K562 (cell line): ENCODE measurements around the gene KSR2. TPM values are rescaled to one million over a fixed set of nuclear protein-coding genes. Genes with fewer than 3 reads are reported as not detected.

ENCODE experiments used
- ATAC-seq: fragments of 200-7000 bp; cut with Tn5 transposase; 3 replicates; pipeline ENCODE4 v1.9.1; 2020; ENCODE audit warnings: moderate library complexity
- BruUV-seq: library from RNA; stranded (reverse); fragments of 400-500 nt; replicated peaks from 2 replicates; lab custom pipeline; 2021; lab: Mats Ljungman, UMichigan
- CTCF ChIA-PET: fragments of 300-600 bp; formaldehyde crosslinking; extraction: SDS; loops from one replicate; lab custom pipeline; 2021; ENCODE audit warnings: low intra/inter-chr PET ratio; lab: Yijun Ruan, JAX
- POLR2A ChIA-PET: fragments of 300-600, 350-650 bp; sonication (Branson Sonifier 250); formaldehyde crosslinking; extraction: SDS; loops from one replicate; lab custom pipeline; 2021; ENCODE audit warnings: antibody characterized with exemption, inconsistent platforms; lab: Yijun Ruan, JAX
- DNase-seq, 4 experiments: peaks; one replicate each; pipeline versions ENCODE4 v3.0.0 to v3.0.0-alpha.2; 2011 to 2018; ENCODE audit warnings: low spot score in 3 of 4, mixed read lengths in 3 of 4; ENCODE audit errors: extremely low read depth in 1 of 4
- FAIRE-seq: peaks from 2 replicates; lab custom pipeline; 2011; peaks lifted over from hg19 to GRCh38; lab: Jason Lieb, UNC
- H2AFZ ChIP-seq: 2 replicates; pipeline ENCODE4 v1.6.0; 2011; ENCODE audit warnings: low read depth, low read length, control low read depth, inconsistent platforms
- H3K27ac ChIP-seq: fragments of 200-600 bp; 3 replicates; pipeline ENCODE4 v1.8.0; 2011; ENCODE audit warnings: low read depth, mild to moderate bottlenecking, control low read depth, inconsistent platforms, low read length, moderate library complexity, mixed read lengths; ENCODE audit errors: extremely low read depth
- H3K27me3 ChIP-seq, 2 experiments: fragments of 300-600 bp in 1 of 2; 2 replicates in 1 of 2; 3 replicates in 1 of 2; pipeline versions ENCODE4 v1.6.0 to v1.8.0; 2011; ENCODE audit warnings: inconsistent platforms in 2 of 2, low read length in 2 of 2, mild to moderate bottlenecking in 1 of 2, mixed read lengths in 1 of 2, moderate library complexity in 1 of 2; ENCODE audit not compliant: control insufficient read depth in 2 of 2, insufficient read depth in 2 of 2
- H3K36me3 ChIP-seq: fragments of 300-600 bp; 3 replicates; pipeline ENCODE4 v1.8.0; 2011; ENCODE audit warnings: mild to moderate bottlenecking, low read length, inconsistent platforms; ENCODE audit not compliant: control insufficient read depth, insufficient read depth
- H3K4me1 ChIP-seq, 2 experiments: fragments of 200-600 bp in 1 of 2; replicated peaks in 1 of 2; 2 replicates in 1 of 2; 3 replicates in 1 of 2; pipeline versions ENCODE4 v1.5.1 to v1.8.0; 2011; ENCODE audit warnings: inconsistent platforms in 2 of 2, low read length in 2 of 2, mild to moderate bottlenecking in 1 of 2, mixed read lengths in 1 of 2, moderate library complexity in 1 of 2; ENCODE audit not compliant: control insufficient read depth in 2 of 2, insufficient read depth in 2 of 2
- H3K4me2 ChIP-seq: 2 replicates; pipeline ENCODE4 v1.6.1; 2011; ENCODE audit warnings: low read length, control low read depth, inconsistent platforms, mixed read lengths; ENCODE audit not compliant: insufficient read depth
- H3K4me3 ChIP-seq: fragments of 200-600 bp; sonication (generic), shearing (Covaris generic); 2 replicates; pipeline ENCODE4 v1.5.1; 2016; ENCODE audit warnings: control low read depth, inconsistent platforms
- H3K79me2 ChIP-seq: fragments of 200-600 bp; 3 replicates; pipeline ENCODE4 v1.8.0; 2011; ENCODE audit warnings: low read length, inconsistent platforms; ENCODE audit not compliant: control insufficient read depth, insufficient read depth
- H3K9ac ChIP-seq, 2 experiments: 2 replicates each; pipeline versions ENCODE4 v1.6.0 to v1.6.1; 2011; ENCODE audit warnings: low read depth in 2 of 2, low read length in 2 of 2, control low read depth in 1 of 2, inconsistent platforms in 1 of 2, mild to moderate bottlenecking in 1 of 2, mixed read lengths in 1 of 2; ENCODE audit not compliant: insufficient read depth in 1 of 2
- H3K9me1 ChIP-seq: one replicate; pipeline ENCODE4 v1.6.0; 2011; ENCODE audit warnings: inconsistent platforms, mild to moderate bottlenecking, low read length, moderate library complexity; ENCODE audit not compliant: control insufficient read depth, insufficient read depth
- H3K9me3 ChIP-seq: replicated peaks from 2 replicates; pipeline ENCODE4 v1.5.1; 2011; ENCODE audit warnings: low read depth, low read length, inconsistent platforms; ENCODE audit not compliant: control insufficient read depth, insufficient read depth
- H4K20me1 ChIP-seq: replicated peaks from 2 replicates; pipeline ENCODE4 v1.6.1; 2011; ENCODE audit warnings: low read length, inconsistent platforms, mixed read lengths; ENCODE audit not compliant: control insufficient read depth, insufficient read depth
- EZH2 ChIP-seq: IDR thresholded peaks from 2 replicates; pipeline ENCODE4 v1.6.1; 2012; ENCODE audit warnings: low read depth, mild to moderate bottlenecking, inconsistent platforms, low read length, borderline replicate concordance
- FOSL1 ChIP-seq: fragments of 200-800 bp; sonication (Bioruptor generic); conservative IDR thresholded peaks from 2 replicates; pipeline ENCODE4 v1.6.1; 2016; ENCODE audit warnings: missing genetic modification characterization, missing compliant biosample characterization
- FOXJ3 ChIP-seq: sonication (generic); formaldehyde crosslinking; IDR thresholded peaks from 2 replicates; pipeline ENCODE4 v1.4.0; 2020; ENCODE audit warnings: mild to moderate bottlenecking, missing genetic modification reagents
- GABPA ChIP-seq: fragments of 200-800 bp; sonication (Bioruptor generic); conservative IDR thresholded peaks from 2 replicates; pipeline ENCODE4 v1.6.1; 2016; ENCODE audit warnings: low read depth, missing genetic modification characterization, missing compliant biosample characterization
- HDAC3 ChIP-seq: fragments of 450-650 bp; IDR thresholded peaks from 2 replicates; pipeline ENCODE4 v1.6.1; 2018; ENCODE audit warnings: borderline replicate concordance, mild to moderate bottlenecking, moderate library complexity; ENCODE audit not compliant: partially characterized antibody
- HNRNPUL1 ChIP-seq: fragments of 200-400 bp; formaldehyde crosslinking; IDR thresholded peaks from 2 replicates; pipeline ENCODE4 v1.6.1; 2017; ENCODE audit warnings: low read length
- RBM17 ChIP-seq: fragments of 200-400 bp; formaldehyde crosslinking; IDR thresholded peaks from 2 replicates; pipeline ENCODE4 v1.6.1; 2017; ENCODE audit warnings: low read depth, mild to moderate bottlenecking, low read length, borderline replicate concordance
- TEAD2 ChIP-seq: fragments of 450-650 bp; IDR thresholded peaks from 2 replicates; pipeline ENCODE4 v1.6.1; 2016; ENCODE audit warnings: missing genetic modification characterization, control low read depth, missing compliant biosample characterization
- TRIM24 ChIP-seq, 2 experiments: fragments of 450-650 bp; IDR thresholded peaks; 2 replicates each; pipeline ENCODE4 v1.6.1; 2016
- XRCC3 ChIP-seq: fragments of 450-650 bp; IDR thresholded peaks from 2 replicates; pipeline ENCODE4 v1.6.1; 2017; ENCODE audit warnings: mild to moderate bottlenecking, moderate library complexity
- ZKSCAN3 ChIP-seq: fragments of 250-450 bp; sonication (Bioruptor Pico); IDR thresholded peaks from 2 replicates; pipeline ENCODE4 v1.4.0; 2020
- ZNF347 ChIP-seq: fragments of 450-650 bp; formaldehyde crosslinking; IDR thresholded peaks from 2 replicates; pipeline ENCODE4 v1.4.0; 2020; ENCODE audit warnings: low read depth, mild to moderate bottlenecking, moderate library complexity
- WGBS: fragments of 100-300 bp; shearing (Covaris generic); methylation state at CpG from one replicate; pipeline ENCODE4 v1.1.6; 2016; ENCODE audit warnings: low coverage, mixed read lengths; ENCODE audit not compliant: insufficient coverage; ENCODE audit errors: missing lambda C conversion rate; 5-methylcytosine and 5-hydroxymethylcytosine counted together
- in situ Hi-C: fragments of 300-500 bp; cut with MboI; formaldehyde crosslinking; loops from 4 replicates; pipeline ENCODE4 v1.15.0; 2018; ENCODE audit warnings: inconsistent platforms, mixed read lengths
- intact Hi-C: fragments of 100-400 bp; cut with micrococcal nuclease; formaldehyde crosslinking; loops from 2 replicates; pipeline ENCODE4 v1.14.2; 2022
- polyA plus RNA-seq, 8 experiments: library from polyadenylated mRNA; depleted of rRNA in 4 of 8; stranded (reverse) in 5 of 8; unstranded in 3 of 8; fragments of >200 nt; fragmentation: Nextera tagmentation in 2 of 8; fragmentation: Illumina TruSeq in 1 of 8; extraction: Ambion mirVana in 2 of 8; extraction: Trizol in 1 of 8; gene quantifications; 2 replicates each; pipeline versions ENCODE4 v1.2.1 to v1.2.3, GENCODE V29; 2011 to 2014; ENCODE audit warnings: inconsistent platforms in 1 of 8, missing spikeins in 1 of 8
- total RNA-seq, 7 experiments: library from RNA; depleted of rRNA in 6 of 7; stranded (reverse); fragments of >200 nt in 6 of 7; fragmentation: Illumina TruSeq in 2 of 7; extraction: Trizol in 2 of 7; gene quantifications; 2 replicates each; pipeline versions ENCODE4 v1.2.1 to v1.2.3, GENCODE V29; 2011 to 2021; ENCODE audit warnings: low replicate concordance in 1 of 7
- TF ChIP-seq, protein P1 (sequence below): IDR thresholded peaks from 2 replicates; pipeline ENCODE4 v1.6.1; 2012; ENCODE audit warnings: low read depth, low read length, improper control_type of control experiment, borderline replicate concordance
- TF ChIP-seq, protein P2 (sequence below): fragments of 250-450 bp; sonication (Bioruptor Pico); IDR thresholded peaks from 2 replicates; pipeline ENCODE4 v1.8.0; 2021; ENCODE audit warnings: moderate library complexity, mild to moderate bottlenecking, inconsistent platforms
- TF ChIP-seq, protein P3 (sequence below): fragments of 450-650 bp; formaldehyde crosslinking; IDR thresholded peaks from 2 replicates; pipeline ENCODE4 v1.4.0; 2020; ENCODE audit warnings: mild to moderate bottlenecking, moderate library complexity
- TF ChIP-seq, protein P4 (sequence below): fragments of 450-650 bp; IDR thresholded peaks from 2 replicates; pipeline ENCODE4 v1.7.0; 2016; ENCODE audit warnings: borderline replicate concordance

Gene KSR2
- total and polyA plus RNA-seq, 9 of the 15 experiments (the other 6 are each of a cell fraction or from before 2014, with no cell fraction given), result not detected

DNA sequence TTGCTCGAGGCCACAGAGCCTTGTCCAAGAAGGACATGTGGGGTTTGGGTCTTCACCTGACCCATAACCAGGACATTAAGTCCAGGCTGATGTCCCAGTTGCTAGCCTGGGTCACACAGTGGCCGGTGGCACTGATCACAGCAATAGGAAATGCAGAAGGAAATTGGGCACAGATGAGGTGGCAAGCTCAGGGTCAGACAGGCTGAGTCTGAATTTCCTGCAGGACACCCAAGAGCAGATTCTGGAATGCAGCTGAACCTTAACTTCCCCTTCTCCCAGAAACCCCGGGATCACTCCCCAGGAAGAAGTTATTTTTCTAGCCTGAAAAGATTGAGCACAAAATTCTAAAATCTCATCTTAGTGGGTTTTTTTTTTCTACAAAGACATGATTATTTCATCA is 199.9 kb downstream of the KSR2 start:
- CTCF ChIA-PET, result no interaction called here
- Histone ChIP-seq H3K27me3 (peaks cover 0 to 20% of the 10 kb centered on the region in 2 experiments; a peak in 2 of 5 replicates), H3K9me3 (no peaks in the 10 kb centered on the region), H3K4me1 (no peaks in the 10 kb centered on the region), H3K27ac (no peak overlapping the region), H3K9ac (no peak overlapping the region), H3K4me3 (no peak overlapping the region), H3K9me1 (no peaks in the 10 kb centered on the region), H3K4me2 (no peak overlapping the region), H3K36me3 (no peaks in the 10 kb centered on the region), H4K20me1 (no peaks in the 10 kb centered on the region), H3K79me2 (no peaks in the 10 kb centered on the region), H2AFZ (no peak overlapping the region)
- intact Hi-C loops (no loop called here), in situ Hi-C loops (no loop called here)
- POLR2A ChIA-PET, result interaction anchor here (0.5 kb wide), 1 partner anchor 1610 kb away, joined by 3 read pairs; no protein-coding TSS in a partner anchor
- WGBS, result 0% methylated on average over 3 of the region's 3 CpGs
- DNase-seq (no peak), ATAC-seq (no peak), FAIRE-seq (no peak)
- no TSS peak for BruUV-seq
- TF ChIP-seq TRIM24 (IDR thresholded peaks at IDR 0.05) (no peak), EZH2 (no peak), GABPA (tag) (no peak), FOSL1 (tag) (no peak), XRCC3 (no peak), ZNF347 (CRISPR knock-in tag) (no peak), RBM17 (no peak), TEAD2 (tag) (no peak), FOXJ3 (CRISPR knock-in tag) (no peak), HDAC3 (no peak), HNRNPUL1 (no peak), ZKSCAN3 (no peak)
- TF ChIP-seq, protein P1, sequence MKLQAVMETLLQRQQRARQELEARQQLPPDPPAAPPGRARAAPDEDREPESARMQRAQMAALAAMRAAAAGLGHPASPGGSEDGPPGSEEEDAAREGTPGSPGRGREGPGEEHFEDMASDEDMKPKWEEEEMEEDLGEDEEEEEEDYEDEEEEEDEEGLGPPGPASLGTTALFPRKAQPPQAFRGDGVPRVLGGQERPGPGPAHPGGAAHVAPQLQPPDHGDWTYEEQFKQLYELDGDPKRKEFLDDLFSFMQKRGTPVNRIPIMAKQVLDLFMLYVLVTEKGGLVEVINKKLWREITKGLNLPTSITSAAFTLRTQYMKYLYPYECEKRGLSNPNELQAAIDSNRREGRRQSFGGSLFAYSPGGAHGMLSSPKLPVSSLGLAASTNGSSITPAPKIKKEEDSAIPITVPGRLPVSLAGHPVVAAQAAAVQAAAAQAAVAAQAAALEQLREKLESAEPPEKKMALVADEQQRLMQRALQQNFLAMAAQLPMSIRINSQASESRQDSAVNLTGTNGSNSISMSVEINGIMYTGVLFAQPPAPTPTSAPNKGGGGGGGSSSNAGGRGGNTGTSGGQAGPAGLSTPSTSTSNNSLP, result no peak
- TF ChIP-seq, protein P2, sequence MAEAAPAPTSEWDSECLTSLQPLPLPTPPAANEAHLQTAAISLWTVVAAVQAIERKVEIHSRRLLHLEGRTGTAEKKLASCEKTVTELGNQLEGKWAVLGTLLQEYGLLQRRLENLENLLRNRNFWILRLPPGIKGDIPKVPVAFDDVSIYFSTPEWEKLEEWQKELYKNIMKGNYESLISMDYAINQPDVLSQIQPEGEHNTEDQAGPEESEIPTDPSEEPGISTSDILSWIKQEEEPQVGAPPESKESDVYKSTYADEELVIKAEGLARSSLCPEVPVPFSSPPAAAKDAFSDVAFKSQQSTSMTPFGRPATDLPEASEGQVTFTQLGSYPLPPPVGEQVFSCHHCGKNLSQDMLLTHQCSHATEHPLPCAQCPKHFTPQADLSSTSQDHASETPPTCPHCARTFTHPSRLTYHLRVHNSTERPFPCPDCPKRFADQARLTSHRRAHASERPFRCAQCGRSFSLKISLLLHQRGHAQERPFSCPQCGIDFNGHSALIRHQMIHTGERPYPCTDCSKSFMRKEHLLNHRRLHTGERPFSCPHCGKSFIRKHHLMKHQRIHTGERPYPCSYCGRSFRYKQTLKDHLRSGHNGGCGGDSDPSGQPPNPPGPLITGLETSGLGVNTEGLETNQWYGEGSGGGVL (CRISPR knock-in tag), result no peak
- TF ChIP-seq, protein P3, sequence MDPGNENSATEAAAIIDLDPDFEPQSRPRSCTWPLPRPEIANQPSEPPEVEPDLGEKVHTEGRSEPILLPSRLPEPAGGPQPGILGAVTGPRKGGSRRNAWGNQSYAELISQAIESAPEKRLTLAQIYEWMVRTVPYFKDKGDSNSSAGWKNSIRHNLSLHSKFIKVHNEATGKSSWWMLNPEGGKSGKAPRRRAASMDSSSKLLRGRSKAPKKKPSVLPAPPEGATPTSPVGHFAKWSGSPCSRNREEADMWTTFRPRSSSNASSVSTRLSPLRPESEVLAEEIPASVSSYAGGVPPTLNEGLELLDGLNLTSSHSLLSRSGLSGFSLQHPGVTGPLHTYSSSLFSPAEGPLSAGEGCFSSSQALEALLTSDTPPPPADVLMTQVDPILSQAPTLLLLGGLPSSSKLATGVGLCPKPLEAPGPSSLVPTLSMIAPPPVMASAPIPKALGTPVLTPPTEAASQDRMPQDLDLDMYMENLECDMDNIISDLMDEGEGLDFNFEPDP (CRISPR knock-in tag), result no peak
- TF ChIP-seq, protein P4, sequence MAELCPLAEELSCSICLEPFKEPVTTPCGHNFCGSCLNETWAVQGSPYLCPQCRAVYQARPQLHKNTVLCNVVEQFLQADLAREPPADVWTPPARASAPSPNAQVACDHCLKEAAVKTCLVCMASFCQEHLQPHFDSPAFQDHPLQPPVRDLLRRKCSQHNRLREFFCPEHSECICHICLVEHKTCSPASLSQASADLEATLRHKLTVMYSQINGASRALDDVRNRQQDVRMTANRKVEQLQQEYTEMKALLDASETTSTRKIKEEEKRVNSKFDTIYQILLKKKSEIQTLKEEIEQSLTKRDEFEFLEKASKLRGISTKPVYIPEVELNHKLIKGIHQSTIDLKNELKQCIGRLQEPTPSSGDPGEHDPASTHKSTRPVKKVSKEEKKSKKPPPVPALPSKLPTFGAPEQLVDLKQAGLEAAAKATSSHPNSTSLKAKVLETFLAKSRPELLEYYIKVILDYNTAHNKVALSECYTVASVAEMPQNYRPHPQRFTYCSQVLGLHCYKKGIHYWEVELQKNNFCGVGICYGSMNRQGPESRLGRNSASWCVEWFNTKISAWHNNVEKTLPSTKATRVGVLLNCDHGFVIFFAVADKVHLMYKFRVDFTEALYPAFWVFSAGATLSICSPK, result no peak
